ENCODE measurements around the gene RRP36. TPM values are rescaled to one million over a fixed set of nuclear protein-coding genes. Genes with fewer than 3 reads are reported as not detected.
A peak's percentile ranks its signal among the peaks of the same experiment; 100 is the strongest.

RRP36 gene
- total and polyA plus RNA-seq, 9 of the 15 experiments (the other 6 are each of a cell fraction or from before 2014, with no cell fraction given), result 27.6 to 150 (median 114) TPM

DNA sequence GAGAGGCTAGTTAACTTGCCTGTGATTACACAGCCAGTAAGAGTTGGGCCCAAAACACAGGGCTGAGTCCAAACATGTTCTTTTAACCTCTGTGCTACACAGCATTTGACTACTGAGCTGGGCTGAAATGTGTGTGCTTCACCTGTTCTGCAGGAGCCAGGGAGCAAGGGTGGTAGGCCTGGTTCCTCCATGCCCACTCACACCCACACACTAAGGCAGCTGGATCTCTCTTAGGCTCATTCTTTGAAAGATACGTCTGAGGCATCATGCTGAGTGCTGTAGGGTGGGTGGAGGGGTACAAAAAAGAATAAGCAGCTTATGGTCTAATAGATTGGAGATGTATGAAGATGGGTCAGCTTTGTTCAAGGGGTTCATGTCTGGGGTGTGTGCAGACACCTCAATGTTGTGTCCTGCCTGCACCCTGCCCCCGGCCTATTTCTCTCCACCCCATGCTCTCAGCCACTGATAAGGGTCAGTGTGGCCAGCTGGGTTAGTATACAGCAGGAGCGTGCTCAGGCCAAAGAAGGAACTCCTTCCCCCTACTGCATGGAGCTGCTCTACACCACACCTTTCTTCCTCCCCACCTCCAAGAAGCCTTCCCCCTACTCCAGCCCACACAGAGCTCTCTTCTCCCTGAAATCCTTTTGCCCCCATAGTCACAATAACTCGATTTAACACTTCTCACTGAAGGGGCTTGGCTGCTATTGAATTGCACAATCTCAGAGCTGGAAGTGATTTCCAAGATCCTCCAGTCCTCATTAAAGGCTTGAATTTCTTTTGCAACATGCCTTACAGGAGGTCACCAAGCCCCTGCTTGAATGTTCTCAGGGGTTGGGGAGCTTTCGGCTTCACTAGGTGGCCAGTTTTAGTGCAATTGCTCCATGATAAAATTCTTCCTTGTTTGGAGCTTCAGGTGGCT, 33.6 kb upstream of the RRP36 start (continued):
- TF ChIP-seq, protein P1, sequence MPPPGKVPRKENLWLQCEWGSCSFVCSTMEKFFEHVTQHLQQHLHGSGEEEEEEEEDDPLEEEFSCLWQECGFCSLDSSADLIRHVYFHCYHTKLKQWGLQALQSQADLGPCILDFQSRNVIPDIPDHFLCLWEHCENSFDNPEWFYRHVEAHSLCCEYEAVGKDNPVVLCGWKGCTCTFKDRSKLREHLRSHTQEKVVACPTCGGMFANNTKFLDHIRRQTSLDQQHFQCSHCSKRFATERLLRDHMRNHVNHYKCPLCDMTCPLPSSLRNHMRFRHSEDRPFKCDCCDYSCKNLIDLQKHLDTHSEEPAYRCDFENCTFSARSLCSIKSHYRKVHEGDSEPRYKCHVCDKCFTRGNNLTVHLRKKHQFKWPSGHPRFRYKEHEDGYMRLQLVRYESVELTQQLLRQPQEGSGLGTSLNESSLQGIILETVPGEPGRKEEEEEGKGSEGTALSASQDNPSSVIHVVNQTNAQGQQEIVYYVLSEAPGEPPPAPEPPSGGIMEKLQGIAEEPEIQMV (tag; conservative IDR thresholded peaks at IDR 0.05; ENCODE audit: low read depth), result no peak
- TF ChIP-seq, protein P2, sequence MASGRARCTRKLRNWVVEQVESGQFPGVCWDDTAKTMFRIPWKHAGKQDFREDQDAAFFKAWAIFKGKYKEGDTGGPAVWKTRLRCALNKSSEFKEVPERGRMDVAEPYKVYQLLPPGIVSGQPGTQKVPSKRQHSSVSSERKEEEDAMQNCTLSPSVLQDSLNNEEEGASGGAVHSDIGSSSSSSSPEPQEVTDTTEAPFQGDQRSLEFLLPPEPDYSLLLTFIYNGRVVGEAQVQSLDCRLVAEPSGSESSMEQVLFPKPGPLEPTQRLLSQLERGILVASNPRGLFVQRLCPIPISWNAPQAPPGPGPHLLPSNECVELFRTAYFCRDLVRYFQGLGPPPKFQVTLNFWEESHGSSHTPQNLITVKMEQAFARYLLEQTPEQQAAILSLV (tag; IDR thresholded peaks at IDR 0.05), result no peak
- TF ChIP-seq, protein P3, sequence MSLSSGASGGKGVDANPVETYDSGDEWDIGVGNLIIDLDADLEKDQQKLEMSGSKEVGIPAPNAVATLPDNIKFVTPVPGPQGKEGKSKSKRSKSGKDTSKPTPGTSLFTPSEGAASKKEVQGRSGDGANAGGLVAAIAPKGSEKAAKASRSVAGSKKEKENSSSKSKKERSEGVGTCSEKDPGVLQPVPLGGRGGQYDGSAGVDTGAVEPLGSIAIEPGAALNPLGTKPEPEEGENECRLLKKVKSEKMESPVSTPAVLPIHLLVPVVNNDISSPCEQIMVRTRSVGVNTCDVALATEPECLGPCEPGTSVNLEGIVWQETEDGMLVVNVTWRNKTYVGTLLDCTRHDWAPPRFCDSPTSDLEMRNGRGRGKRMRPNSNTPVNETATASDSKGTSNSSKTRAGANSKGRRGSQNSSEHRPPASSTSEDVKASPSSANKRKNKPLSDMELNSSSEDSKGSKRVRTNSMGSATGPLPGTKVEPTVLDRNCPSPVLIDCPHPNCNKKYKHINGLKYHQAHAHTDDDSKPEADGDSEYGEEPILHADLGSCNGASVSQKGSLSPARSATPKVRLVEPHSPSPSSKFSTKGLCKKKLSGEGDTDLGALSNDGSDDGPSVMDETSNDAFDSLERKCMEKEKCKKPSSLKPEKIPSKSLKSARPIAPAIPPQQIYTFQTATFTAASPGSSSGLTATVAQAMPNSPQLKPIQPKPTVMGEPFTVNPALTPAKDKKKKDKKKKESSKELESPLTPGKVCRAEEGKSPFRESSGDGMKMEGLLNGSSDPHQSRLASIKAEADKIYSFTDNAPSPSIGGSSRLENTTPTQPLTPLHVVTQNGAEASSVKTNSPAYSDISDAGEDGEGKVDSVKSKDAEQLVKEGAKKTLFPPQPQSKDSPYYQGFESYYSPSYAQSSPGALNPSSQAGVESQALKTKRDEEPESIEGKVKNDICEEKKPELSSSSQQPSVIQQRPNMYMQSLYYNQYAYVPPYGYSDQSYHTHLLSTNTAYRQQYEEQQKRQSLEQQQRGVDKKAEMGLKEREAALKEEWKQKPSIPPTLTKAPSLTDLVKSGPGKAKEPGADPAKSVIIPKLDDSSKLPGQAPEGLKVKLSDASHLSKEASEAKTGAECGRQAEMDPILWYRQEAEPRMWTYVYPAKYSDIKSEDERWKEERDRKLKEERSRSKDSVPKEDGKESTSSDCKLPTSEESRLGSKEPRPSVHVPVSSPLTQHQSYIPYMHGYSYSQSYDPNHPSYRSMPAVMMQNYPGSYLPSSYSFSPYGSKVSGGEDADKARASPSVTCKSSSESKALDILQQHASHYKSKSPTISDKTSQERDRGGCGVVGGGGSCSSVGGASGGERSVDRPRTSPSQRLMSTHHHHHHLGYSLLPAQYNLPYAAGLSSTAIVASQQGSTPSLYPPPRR (CRISPR knock-in tag; IDR thresholded peaks at IDR 0.05; ENCODE audit: borderline replicate concordance), result 0 out of 2 replicates have a peak, but pooled peaks have one; percentile 27
- TF ChIP-seq FOXK2 (conservative IDR thresholded peaks at IDR 0.05 in 1 of 2, IDR thresholded peaks at IDR 0.05 in 1 of 2; ENCODE audit: low read depth in 2 of 2), result peak; percentile 92
- TF ChIP-seq, protein P4, sequence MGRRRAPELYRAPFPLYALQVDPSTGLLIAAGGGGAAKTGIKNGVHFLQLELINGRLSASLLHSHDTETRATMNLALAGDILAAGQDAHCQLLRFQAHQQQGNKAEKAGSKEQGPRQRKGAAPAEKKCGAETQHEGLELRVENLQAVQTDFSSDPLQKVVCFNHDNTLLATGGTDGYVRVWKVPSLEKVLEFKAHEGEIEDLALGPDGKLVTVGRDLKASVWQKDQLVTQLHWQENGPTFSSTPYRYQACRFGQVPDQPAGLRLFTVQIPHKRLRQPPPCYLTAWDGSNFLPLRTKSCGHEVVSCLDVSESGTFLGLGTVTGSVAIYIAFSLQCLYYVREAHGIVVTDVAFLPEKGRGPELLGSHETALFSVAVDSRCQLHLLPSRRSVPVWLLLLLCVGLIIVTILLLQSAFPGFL (CRISPR knock-in tag; IDR thresholded peaks at IDR 0.05), result no peak
- TF ChIP-seq, protein P5, sequence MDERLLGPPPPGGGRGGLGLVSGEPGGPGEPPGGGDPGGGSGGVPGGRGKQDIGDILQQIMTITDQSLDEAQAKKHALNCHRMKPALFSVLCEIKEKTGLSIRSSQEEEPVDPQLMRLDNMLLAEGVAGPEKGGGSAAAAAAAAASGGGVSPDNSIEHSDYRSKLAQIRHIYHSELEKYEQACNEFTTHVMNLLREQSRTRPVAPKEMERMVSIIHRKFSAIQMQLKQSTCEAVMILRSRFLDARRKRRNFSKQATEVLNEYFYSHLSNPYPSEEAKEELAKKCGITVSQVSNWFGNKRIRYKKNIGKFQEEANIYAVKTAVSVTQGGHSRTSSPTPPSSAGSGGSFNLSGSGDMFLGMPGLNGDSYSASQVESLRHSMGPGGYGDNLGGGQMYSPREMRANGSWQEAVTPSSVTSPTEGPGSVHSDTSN (CRISPR knock-in tag; IDR thresholded peaks at IDR 0.05; ENCODE audit: low read depth), result no peak
- TF ChIP-seq, protein P5 (tag; conservative IDR thresholded peaks at IDR 0.05; ENCODE audit: low read depth), result no peak
- peak; percentile 11; the same call in 1 of the 2 replicates for TF ChIP-seq BCOR (IDR thresholded peaks at IDR 0.05)
- TF ChIP-seq, protein P6, sequence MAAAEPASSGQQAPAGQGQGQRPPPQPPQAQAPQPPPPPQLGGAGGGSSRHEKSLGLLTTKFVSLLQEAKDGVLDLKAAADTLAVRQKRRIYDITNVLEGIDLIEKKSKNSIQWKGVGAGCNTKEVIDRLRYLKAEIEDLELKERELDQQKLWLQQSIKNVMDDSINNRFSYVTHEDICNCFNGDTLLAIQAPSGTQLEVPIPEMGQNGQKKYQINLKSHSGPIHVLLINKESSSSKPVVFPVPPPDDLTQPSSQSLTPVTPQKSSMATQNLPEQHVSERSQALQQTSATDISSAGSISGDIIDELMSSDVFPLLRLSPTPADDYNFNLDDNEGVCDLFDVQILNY (CRISPR knock-in tag; IDR thresholded peaks at IDR 0.05), result no peak
- no peak for TF ChIP-seq RBM34 (IDR thresholded peaks at IDR 0.05; ENCODE audit: borderline replicate concordance, insufficient read depth, low read length)
- TF ChIP-seq ZNF644 (tag; IDR thresholded peaks at IDR 0.05; ENCODE audit: low read depth), result no peak
- no peak for TF ChIP-seq THRAP3 (IDR thresholded peaks at IDR 0.05; ENCODE audit: borderline replicate concordance)
- no peak for TF ChIP-seq ZNF444 (CRISPR knock-in tag; IDR thresholded peaks at IDR 0.05)

Measured in K562 (cell line).